Measurements from ENCODE around the gene MAP4K2.
A peak's percentile ranks its signal among the peaks of the same experiment; 100 is the strongest.
"Not testable (repeated sequence)": the region's sequence is repeated elsewhere in the genome, so short reads cannot be mapped to it uniquely, and the experiment has no call there.

MAP4K2 gene

DNA sequence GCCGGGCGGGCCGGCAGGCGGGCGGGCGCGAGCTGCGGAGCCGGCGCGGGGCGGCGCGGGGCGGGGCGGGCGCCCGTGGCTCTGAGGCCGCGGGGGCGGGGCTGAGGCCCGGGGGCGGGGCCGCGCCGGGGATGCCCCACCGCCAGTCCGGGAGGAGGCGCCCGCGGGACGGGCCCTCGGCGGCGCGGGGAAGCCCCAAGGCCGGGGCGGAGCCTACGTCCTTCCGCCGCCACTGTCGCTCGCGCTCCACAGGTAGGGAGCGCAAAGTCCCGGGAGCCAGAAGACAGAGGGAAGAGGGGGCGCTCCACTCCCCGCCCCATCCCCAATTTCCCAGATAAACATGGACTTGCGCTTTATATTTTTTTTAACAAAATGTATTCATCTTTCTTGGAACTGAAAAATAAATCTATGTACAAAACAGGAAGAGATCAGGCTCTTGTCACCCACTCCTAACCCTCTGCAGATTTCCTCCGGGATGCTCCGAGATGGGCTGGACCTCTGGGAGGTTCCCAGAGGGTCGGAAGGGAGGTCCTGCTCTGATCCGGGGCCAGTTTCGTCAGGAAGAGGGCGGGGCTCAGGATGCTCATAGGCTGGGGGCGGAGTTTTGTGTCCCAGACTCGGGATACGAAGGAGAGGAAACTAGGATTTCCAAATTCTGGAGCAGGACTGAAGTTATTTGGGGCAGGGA is at the start of gene MAP4K2:
MAP4K2 (minus strand) TSS at position 57 of the 688 bp plus-strand sequence. CDS start 65 bp downstream, outside the sequence.
- peak; percentile 76 to 84 for DNase-seq (ENCODE audit: low read depth in 2 of 2)

GRCh38 chr11:64851831-64852351 is 48.9 kb upstream of the MAP4K2 start:
- no peak for DNase-seq (ENCODE audit: low read depth in 2 of 2)

- peak in 1 of 2 donors; percentile 48 for DNase-seq (ENCODE audit: low read depth in 2 of 2)
Observed at GRCh38 chr11:64850979-64851567, 48.1 kb upstream of the MAP4K2 start.

- no peak for DNase-seq (ENCODE audit: low read depth in 2 of 2)
Observed at GRCh38 chr11:64849598-64850356, 46.8 kb upstream of the MAP4K2 start.

GRCh38 chr11:64848826-64849597 is 46.0 kb upstream of the MAP4K2 start:
- DNase-seq (ENCODE audit: low read depth in 2 of 2), result no peak

GRCh38 chr11:64848214-64848825 is 45.3 kb upstream of the MAP4K2 start:
- DNase-seq (ENCODE audit: low read depth in 2 of 2), result no peak

- DNase-seq (ENCODE audit: low read depth in 2 of 2), result peak; percentile 92
Observed at GRCh38 chr11:64846998-64847666, 44.1 kb upstream of the MAP4K2 start.

- DNase-seq (ENCODE audit: low read depth in 2 of 2), result not testable (repeated sequence)
Observed at GRCh38 chr11:64845776-64846129, 42.7 kb upstream of the MAP4K2 start.

DNA sequence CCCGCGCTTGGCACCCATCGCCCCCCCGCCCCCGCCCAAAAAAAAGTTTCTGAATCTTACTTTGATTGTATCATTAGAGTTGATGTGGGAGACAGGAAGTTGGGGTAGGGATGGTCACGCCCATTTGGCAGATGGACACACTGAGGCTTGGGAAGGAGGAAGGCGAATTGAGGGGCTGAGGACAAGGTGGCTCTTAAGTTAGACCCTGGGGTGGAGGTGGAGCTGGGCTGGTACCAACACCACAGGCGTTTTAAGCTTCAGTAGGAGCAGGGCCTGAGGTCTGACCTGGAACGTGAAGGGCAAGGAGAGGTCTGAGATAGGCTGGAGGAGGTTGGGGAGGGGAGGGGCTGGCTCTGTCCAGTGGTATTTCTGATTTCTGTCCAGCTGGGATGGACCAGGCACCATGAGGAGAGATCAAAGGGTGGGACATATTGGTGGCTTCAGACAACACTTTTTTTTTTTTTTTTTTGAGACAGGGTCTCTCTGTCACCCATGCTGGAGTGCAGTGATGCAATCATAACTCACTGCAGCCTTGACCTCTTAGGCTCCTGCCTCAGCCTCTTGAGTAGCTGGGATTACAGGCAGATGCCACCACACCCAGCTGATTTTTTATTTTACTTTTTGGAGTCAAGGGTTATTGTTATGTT is 42.2 kb upstream of the MAP4K2 start:
- DNase-seq (ENCODE audit: low read depth in 2 of 2), result no peak

DNA sequence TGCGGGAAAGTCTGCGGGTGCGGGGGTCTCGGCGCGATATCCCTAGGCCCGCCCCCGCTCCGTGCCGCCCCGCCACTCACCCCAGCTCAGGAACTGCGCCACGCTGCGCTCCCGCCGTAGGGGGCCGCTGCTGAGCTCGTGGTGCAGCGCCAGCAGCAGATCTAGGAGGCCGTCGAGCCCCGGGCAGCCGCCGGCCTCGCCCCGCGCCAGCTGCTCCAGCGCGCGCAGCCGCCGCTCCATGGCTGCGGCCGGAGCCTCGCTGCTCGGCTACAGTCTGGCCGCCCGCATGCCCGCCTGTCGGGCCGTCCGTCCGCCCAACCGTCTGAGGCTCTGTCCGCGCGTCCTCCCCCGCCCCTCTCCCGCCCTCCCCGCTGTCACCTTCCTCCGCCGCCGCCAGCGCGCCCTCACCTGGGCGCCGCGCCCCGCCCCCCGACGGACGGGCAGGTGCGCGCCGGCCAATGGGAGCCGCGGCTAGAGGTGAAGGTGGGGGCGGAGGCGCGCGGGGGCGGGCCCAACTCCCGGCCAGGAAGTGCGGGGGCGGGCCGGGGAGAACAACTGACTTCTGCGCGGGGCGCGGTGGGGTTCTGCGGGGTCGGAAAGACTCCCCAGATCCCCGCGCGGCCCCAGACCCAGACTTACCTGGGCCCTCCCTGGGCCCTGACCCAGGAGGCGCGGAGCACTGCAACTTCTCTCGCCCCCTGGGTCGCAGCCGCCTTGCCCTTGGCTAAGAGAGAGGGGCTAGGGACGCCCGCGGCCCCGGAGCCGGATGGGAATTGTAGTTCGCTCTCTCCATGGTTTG is 41.5 kb upstream of the MAP4K2 start, which contains the start of gene CDC42BPG:
CDC42BPG (minus strand) TSS at position 324 of the 799 bp plus-strand sequence; CDS start at position 240, 84 bp downstream.
- peak in 1 of 2 donors; percentile 50 for DNase-seq (ENCODE audit: low read depth in 2 of 2)

DNA sequence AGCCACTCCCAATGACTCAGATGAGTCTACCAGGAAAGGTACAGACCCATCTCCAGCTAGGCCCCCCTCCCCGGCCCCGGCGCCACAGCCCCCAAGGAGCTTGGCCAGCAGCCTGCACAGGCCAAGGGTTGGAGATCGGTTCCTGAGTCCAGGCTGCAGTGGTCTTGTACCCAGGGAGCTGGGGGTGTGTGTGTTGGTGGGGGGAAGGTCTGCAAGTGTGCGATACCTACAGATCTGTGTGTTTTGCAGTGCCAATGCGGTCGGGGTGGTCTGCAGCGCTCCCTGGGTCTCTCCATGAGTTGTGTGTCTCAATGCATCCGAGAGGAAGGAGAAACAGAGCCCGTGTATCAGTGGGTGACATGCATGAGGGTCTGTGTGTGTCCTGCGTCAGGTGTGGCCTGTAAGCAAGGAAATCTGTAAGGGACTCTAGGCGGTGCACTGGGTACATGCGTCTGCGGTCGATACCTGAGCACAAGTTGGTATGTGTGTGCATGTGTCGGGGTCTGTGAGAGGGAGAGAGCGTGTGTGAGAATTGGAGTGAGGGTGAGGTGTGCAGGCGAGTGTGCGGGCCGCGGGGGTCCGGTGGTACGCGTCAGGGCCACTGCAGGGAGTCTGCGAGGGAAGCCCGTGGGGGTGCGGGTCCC is 40.8 kb upstream of the MAP4K2 start:
- no peak for DNase-seq (ENCODE audit: low read depth in 2 of 2)

DNA sequence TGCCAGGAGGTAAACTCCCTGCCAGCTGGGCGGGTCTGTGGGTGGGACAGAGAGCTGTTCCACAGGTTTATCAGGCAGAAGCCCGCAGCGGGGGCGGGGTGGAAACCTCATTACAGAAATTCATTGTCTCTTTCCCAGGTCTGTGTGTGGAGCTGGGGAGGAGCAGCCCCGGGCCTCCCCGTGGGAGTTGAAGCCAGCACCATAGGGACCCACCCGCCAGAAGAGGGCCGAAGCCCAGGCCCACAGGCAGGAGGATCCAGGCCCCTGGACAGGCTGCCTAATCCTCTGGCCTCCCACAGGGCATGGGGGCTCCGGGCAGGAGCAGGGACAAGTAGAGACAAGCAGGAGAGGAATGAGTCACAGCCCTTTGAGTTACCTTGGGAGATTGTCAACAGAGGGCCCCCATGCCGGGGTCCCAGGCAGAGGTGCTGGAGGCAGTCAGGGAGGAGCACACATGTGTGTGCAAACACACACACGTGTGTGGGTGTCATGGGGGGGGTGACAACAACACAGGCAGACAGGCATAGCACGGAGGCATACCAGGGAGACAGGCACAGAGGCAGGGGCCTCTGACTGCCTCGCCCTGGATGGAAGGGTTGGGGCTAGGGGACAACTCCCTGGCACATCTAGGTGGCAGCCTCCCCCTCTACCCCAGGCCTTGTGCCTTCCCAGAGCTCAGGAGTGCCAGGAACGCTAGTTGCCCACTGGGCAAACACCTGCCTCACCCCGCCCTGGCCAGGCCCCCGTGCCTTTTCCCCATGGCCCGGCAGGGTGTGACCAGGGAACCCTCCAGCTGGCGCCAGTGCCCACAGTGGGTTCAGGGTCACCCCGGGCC is 40.1 kb upstream of the MAP4K2 start:
- DNase-seq (ENCODE audit: low read depth in 2 of 2), result no peak

GRCh38 chr11:64842366-64842759 is 39.3 kb upstream of the MAP4K2 start:
- DNase-seq (ENCODE audit: low read depth in 2 of 2), result no peak

GRCh38 chr11:64841592-64842365 is 38.8 kb upstream of the MAP4K2 start:
- no peak for DNase-seq (ENCODE audit: low read depth in 2 of 2)

- no peak for DNase-seq (ENCODE audit: low read depth in 2 of 2)
Observed at GRCh38 chr11:64839887-64840782, 37.1 kb upstream of the MAP4K2 start.

DNA sequence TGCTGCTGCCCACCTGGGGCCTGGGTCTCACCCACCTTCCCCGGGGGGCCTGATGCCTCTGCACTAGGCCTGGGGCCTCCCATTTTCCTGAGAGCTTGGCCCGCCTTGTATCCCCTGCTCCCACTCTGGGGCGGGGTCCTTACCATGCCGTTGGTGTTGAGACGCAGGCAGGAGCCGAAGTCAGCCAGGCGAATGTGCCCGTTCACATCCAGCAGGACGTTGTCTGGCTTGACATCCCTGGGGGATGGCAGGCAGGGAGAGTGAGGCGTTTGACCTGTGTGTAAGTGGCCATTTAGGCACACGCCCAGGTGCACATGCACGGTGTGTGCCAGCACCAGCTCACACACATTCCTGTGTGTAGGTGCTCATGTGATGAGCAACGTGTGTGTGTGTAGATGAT is 36.3 kb upstream of the MAP4K2 start:
- no peak for DNase-seq (ENCODE audit: low read depth in 2 of 2)
